ENCODE results near the gene DKKL1. TPM values are rescaled to one million over a fixed set of nuclear protein-coding genes. Genes with fewer than 3 reads are reported as not detected.

DKKL1 gene
- total and polyA plus RNA-seq, 2 of the 4 experiments (the other 2 are of a cell fraction) = 0.67 TPM; not detected in 1

- WGBS, 2 experiments (ENCODE audit: extremely low coverage in 2 of 2, insufficient read length in 1 of 2) = no CpG with 5 or more reads among the region's 7 CpGs
- H2BK20ac ChIP-seq (ENCODE audit: low read depth, low read length) = no peak overlapping the region
- H3K18ac ChIP-seq (ENCODE audit: low read depth, low read length) = no peak overlapping the region
- POLR2A ChIA-PET (ENCODE audit: unreplicated experiment) = no interaction called here
- no peak overlapping the region for H3K56ac ChIP-seq (ENCODE audit: extremely low read depth, insufficient read depth, low read length)
- BruUV-seq (replicated peaks) = no TSS peak
- in situ Hi-C loops (cut with MboI; ENCODE audit: low sequenced_read_pairs) = no loop called here
- H3K23ac ChIP-seq (ENCODE audit: low read depth, low read length) = no peak overlapping the region
- H3K14ac ChIP-seq (replicated peaks; ENCODE audit: low read depth, low read length) = no peak overlapping the region
- DNase-seq = peak; percentile 33
- TF ChIP-seq FOS (IDR thresholded peaks at IDR 0.05; ENCODE audit: low read depth, low read length) = no peak
- no peak for TF ChIP-seq MAZ (IDR thresholded peaks at IDR 0.05; ENCODE audit: borderline replicate concordance, low read depth, low read length)
- TF ChIP-seq MXI1 (IDR thresholded peaks at IDR 0.05; ENCODE audit: borderline replicate concordance, low read depth, low read length) = no peak
- no peak for TF ChIP-seq BHLHE40 (IDR thresholded peaks at IDR 0.05; ENCODE audit: low read depth, low read length)
- TF ChIP-seq CHD1 (IDR thresholded peaks at IDR 0.05; ENCODE audit: low read depth, low read length) = no peak
- TF ChIP-seq POLR2A (IDR thresholded peaks at IDR 0.05; ENCODE audit: low read depth, low read length) = no peak
- TF ChIP-seq RFX5 (IDR thresholded peaks at IDR 0.05; ENCODE audit: low read depth, low read length) = no peak
- TF ChIP-seq SMC3 (IDR thresholded peaks at IDR 0.05; ENCODE audit: low read depth, low read length) = no peak
- dilution Hi-C loops (cut with HindIII; ENCODE audit: low sequenced_read_pairs, unreplicated experiment) = no loop called here
- no peak overlapping the region for H3K4ac ChIP-seq (ENCODE audit: low read depth, low read length)
- no peaks in the 10 kb centered on the region for H3K36me3 ChIP-seq (ENCODE audit: control insufficient read depth, insufficient read depth, low read length)
- H2BK5ac ChIP-seq (ENCODE audit: low read depth, low read length, poor library complexity, severe bottlenecking) = no peak overlapping the region
- H3K79me1 ChIP-seq (ENCODE audit: low read depth in 1 of 2, low read length in 2 of 2) = no peaks in the 10 kb centered on the region
- no peak overlapping the region for H3K9ac ChIP-seq (ENCODE audit: low read depth, low read length)
- no peaks in the 10 kb centered on the region for H4K20me1 ChIP-seq (ENCODE audit: insufficient read depth, low read length)
- CTCF ChIA-PET = no interaction called here
- H4K5ac ChIP-seq (ENCODE audit: low read depth, low read length) = no peak overlapping the region
- H3K4me3 ChIP-seq (ENCODE audit: insufficient read depth, low read depth, low read length) = no peak overlapping the region
- no peak overlapping the region for H3K4me2 ChIP-seq (ENCODE audit: low read depth, low read length)
- H2BK120ac ChIP-seq (ENCODE audit: low read depth, low read length) = no peak overlapping the region
- no peaks in the 10 kb centered on the region for H3K9me1 ChIP-seq (ENCODE audit: insufficient read depth, low read length)
- peaks cover 6% of the 10 kb centered on the region; the same call in 1 of the 2 replicates for H3K4me1 ChIP-seq (ENCODE audit: control insufficient read depth, insufficient read depth, low read length)
- no peak overlapping the region for H3K27ac ChIP-seq (ENCODE audit: insufficient read depth, low read length)
- peak; percentile 48 for ATAC-seq (ENCODE audit: low read depth)
- H3K9me3 ChIP-seq (ENCODE audit: control insufficient read depth, insufficient read depth, low read length) = no peaks in the 10 kb centered on the region
- H4K8ac ChIP-seq (ENCODE audit: low read depth in 2 of 2, low read length in 2 of 2) = no peak overlapping the region
- intact Hi-C loops (cut with micrococcal nuclease) = no loop called here
- peaks cover 38% of the 10 kb centered on the region for H3K27me3 ChIP-seq (ENCODE audit: control insufficient read depth, insufficient read depth, low read length)
- no peak overlapping the region for H2BK15ac ChIP-seq (ENCODE audit: low read depth, low read length)
- no peak overlapping the region for H2AK5ac ChIP-seq (ENCODE audit: low read depth, low read length)
- H2AFZ ChIP-seq (replicated peaks; ENCODE audit: low read length, poor library complexity) = no peak overlapping the region
- no peak overlapping the region for H4K91ac ChIP-seq (ENCODE audit: insufficient read depth, low read depth, low read length)
- no peak overlapping the region for H2AK9ac ChIP-seq (replicated peaks; ENCODE audit: low read depth, low read length, poor library complexity)
Observed at GRCh38 chr19:49403404-49404187, 39.9 kb downstream of the DKKL1 start.
